HG02852 (cell line): Measurements from ENCODE around the gene FADS2.

ENCODE experiments used
- ATAC-seq: cut with Tn5 transposase; IDR thresholded peaks from one replicate; pipeline ENCODE4 v1.9.1; 2021; ENCODE audit warnings: mild to moderate bottlenecking, moderate library complexity; ENCODE audit not compliant: unreplicated experiment

Gene FADS2

GRCh38 chr11:61844909-61845565 is 16.9 kb downstream of the FADS2 start:
- no peak for ATAC-seq

GRCh38 chr11:61846362-61847020 is 18.4 kb downstream of the FADS2 start:
- ATAC-seq: no peak

- ATAC-seq: no peak
Measured at GRCh38 chr11:61847914-61848581, 19.9 kb downstream of the FADS2 start.

- no peak for ATAC-seq
Measured at GRCh38 chr11:61848631-61849030, 20.5 kb downstream of the FADS2 start.

GRCh38 chr11:61850687-61851086 is 22.6 kb downstream of the FADS2 start:
- ATAC-seq: no peak

- ATAC-seq: no peak
Measured at GRCh38 chr11:61851113-61851899, 23.2 kb downstream of the FADS2 start.

GRCh38 chr11:61851900-61852295 is 23.8 kb downstream of the FADS2 start:
- ATAC-seq: no peak

- no peak for ATAC-seq
Measured at GRCh38 chr11:61853698-61854169, 25.6 kb downstream of the FADS2 start.

- no peak for ATAC-seq
Measured at GRCh38 chr11:61854206-61854895, 26.3 kb downstream of the FADS2 start.

- ATAC-seq: no peak
Measured at GRCh38 chr11:61854966-61855714, 27.0 kb downstream of the FADS2 start.

- ATAC-seq: no peak
Measured at GRCh38 chr11:61855939-61856680, 28.0 kb downstream of the FADS2 start.

GRCh38 chr11:61860054-61860903 is 32.2 kb downstream of the FADS2 start:
- ATAC-seq: no peak

GRCh38 chr11:61861634-61862033 is 33.5 kb downstream of the FADS2 start:
- no peak for ATAC-seq

- ATAC-seq: no peak
Measured at GRCh38 chr11:61862714-61863547, 34.8 kb downstream of the FADS2 start.

GRCh38 chr11:61863548-61864081 is 35.5 kb downstream of the FADS2 start:
- no peak for ATAC-seq

GRCh38 chr11:61864814-61865775 is 37.0 kb downstream of the FADS2 start:
- no peak for ATAC-seq
